Fibroblast of skin of right quadriceps (primary cell): Measurements from ENCODE around the gene MASP1.

Source experiments
- DNase-seq: peaks from one replicate; pipeline ENCODE4 v3.0.0-alpha.2; 2013

MASP1 gene, protein sequence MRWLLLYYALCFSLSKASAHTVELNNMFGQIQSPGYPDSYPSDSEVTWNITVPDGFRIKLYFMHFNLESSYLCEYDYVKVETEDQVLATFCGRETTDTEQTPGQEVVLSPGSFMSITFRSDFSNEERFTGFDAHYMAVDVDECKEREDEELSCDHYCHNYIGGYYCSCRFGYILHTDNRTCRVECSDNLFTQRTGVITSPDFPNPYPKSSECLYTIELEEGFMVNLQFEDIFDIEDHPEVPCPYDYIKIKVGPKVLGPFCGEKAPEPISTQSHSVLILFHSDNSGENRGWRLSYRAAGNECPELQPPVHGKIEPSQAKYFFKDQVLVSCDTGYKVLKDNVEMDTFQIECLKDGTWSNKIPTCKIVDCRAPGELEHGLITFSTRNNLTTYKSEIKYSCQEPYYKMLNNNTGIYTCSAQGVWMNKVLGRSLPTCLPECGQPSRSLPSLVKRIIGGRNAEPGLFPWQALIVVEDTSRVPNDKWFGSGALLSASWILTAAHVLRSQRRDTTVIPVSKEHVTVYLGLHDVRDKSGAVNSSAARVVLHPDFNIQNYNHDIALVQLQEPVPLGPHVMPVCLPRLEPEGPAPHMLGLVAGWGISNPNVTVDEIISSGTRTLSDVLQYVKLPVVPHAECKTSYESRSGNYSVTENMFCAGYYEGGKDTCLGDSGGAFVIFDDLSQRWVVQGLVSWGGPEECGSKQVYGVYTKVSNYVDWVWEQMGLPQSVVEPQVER

GRCh38 chr3:187291512-187292132, at the start of gene MASP1:
TSS of gene MASP1 (minus strand) at chr3:187291737. CDS start at chr3:187291632, 105 bp downstream.
- peak; percentile 44 for DNase-seq

GRCh38 chr3:187340578-187340977, 49.0 kb upstream of the MASP1 start:
- no peak for DNase-seq

GRCh38 chr3:187336322-187336721, 44.8 kb upstream of the MASP1 start:
- DNase-seq, result no peak

GRCh38 chr3:187334904-187335303, 43.4 kb upstream of the MASP1 start:
- DNase-seq, result no peak

DNA sequence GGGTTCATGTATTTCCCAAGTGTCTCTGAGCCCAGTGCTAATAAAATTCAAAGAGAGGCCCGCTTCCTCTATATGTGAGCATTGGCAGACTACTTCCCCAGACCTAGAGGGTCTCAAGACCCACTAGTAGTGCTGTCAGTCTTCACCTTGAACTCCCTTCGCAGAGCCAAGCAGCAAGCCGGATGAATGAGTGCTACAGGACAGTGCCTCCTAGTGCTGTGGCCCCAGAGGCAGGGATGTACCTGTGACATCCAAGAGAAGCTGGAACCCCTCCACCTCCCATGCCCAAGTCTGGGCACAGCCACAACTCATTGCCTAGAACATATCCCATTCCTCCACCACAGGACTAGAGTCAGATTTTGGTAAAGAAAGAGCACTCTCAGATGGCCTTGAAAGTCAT, 37.2 kb upstream of the MASP1 start:
- DNase-seq, result no peak

GRCh38 chr3:187327845-187328244, 36.3 kb upstream of the MASP1 start:
- DNase-seq, result no peak

DNA sequence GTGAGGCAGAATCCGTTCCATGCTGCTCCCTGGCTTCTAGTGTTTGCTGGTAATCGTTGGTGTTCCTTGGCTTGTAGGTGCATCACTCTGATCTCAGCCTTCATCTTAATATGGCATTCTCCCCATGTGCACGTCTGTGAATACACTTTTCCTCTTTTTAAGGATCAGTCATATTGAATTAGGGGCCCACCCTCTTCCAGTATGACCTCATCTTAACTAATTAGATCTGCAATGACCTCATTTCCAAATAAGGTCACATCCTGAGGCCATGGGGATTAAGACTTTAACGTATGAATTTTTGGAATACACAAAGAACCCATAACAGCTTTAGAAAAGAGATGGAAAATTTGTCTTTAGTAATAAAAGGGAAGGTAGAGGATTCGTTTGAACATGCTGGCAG, 34.1 kb upstream of the MASP1 start:
- DNase-seq, result no peak

GRCh38 chr3:187323091-187323490, 31.6 kb upstream of the MASP1 start:
- no peak for DNase-seq

GRCh38 chr3:187322291-187322690, 30.8 kb upstream of the MASP1 start:
- DNase-seq, result no peak

GRCh38 chr3:187321766-187322165, 30.2 kb upstream of the MASP1 start:
- no peak for DNase-seq

DNA sequence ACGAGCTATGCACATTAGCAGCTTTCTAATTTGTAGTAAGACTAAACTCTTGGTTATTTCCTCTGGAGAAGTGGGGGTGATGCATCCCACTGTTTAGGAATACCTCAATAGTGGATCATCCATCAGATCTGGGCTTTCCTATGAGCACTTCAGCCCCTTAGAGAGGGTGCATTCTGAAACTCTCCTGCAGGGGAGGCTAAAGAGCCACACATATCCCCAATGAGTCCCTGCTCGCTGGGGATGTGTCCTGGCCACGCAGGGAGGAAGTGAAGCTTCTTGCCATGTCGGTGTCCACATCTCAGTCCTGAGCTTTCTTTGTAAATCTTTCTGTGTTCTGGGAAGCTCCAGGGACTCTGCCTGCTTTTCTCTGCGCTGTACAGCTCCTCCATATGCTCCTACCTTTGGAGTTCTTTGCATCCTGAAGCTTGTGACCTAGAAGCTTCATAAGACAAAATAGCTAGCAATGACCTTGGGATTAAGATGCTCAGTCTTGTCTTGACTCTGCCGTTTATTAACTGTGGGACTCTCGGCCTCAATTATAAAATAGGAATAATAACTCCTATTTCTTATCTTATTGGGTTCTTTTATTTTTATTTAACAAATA, 28.3 kb upstream of the MASP1 start:
- DNase-seq, result peak; percentile 79

GRCh38 chr3:187318819-187319616, 27.5 kb upstream of the MASP1 start:
- peak; percentile 86 for DNase-seq

DNA sequence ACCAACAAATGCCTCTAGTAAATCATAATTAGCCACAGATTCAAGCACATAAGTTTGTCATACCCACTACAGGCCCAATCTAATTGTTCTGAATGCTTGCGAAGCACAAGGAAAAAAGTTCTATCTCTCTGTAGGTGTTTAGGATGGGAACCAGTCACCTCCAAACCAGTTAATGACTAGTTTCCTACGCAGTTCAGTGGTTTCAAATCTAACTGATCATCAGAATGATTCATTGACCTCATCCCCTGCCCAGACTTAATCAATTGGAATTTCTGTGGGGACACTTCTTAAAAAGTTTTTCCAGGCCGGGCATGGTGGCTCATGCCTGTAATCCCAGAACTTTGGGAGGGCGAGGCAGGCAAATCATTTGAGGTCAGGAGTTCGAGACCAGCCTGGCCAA, 24.3 kb upstream of the MASP1 start:
- DNase-seq, result peak; percentile 61

DNA sequence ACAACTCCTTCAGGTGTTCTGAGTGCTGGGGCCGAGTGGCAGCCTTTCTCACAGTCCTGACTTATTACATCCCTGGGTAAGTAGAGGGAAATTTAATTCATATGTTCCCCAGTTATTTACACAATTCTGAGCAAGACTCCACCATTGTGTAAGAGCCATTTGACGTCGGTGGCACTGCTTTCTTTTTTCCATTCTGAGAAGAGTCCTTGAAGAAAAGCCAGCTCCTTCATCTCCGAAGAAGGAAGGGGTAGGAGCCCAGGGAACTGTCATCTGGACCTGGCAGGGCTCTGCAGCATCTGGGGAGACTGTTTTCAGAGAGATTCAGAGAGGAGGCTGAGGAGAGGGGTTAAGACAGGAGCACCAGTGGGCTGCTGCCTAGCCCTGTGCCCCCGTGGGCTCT, 22.6 kb upstream of the MASP1 start:
- no peak for DNase-seq

- DNase-seq, result no peak
These were observed 19.5 kb upstream of the MASP1 start for GRCh38 chr3:187310954-187311470.

DNA sequence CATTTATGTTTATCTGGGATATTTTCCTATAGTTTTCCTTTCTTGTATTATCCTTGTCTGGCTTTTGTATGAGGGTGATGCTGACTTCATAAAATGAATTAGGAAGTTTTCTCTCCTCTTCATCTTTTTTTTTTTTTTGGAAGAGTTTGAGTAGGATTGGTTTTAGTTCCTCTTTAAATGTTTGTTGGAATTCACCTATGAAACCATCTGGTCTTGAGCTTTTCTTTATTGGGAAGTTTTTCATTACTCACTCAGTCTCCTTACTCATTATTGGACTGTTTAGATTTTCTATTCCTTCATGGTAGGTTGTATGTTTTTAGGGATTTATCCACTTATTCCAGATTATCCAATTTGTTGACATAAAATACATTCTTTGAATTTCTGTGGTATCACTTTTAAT, 18.7 kb upstream of the MASP1 start:
- no peak for DNase-seq

GRCh38 chr3:187305881-187306280, 14.3 kb upstream of the MASP1 start:
- no peak for DNase-seq

GRCh38 chr3:187299611-187300010, 8.1 kb upstream of the MASP1 start:
- no peak for DNase-seq

- no peak for DNase-seq
These were observed 5.4 kb upstream of the MASP1 start for GRCh38 chr3:187296911-187297310.

- DNase-seq, result peak; percentile 30
These were observed 4.5 kb upstream of the MASP1 start for GRCh38 chr3:187296058-187296457.

- no peak for DNase-seq
These were observed 3.9 kb upstream of the MASP1 start for GRCh38 chr3:187295316-187296034.
